GM21526 (cell line): ENCODE data around the gene FXYD6.

Experiments used
- ATAC-seq: cut with Tn5 transposase; IDR thresholded peaks from one replicate; pipeline ENCODE4 v1.9.1; 2021; ENCODE audit warnings: moderate library complexity; ENCODE audit not compliant: unreplicated experiment, low FRiP score

FXYD6 gene

GRCh38 chr11:117833401-117833891 is 43.0 kb downstream of the FXYD6 start:
- no peak for ATAC-seq

- no peak for ATAC-seq
These were observed 43.9 kb downstream of the FXYD6 start for GRCh38 chr11:117832511-117832910.

GRCh38 chr11:117831661-117832415 is 44.6 kb downstream of the FXYD6 start:
- no peak for ATAC-seq

GRCh38 chr11:117830674-117831351 is 45.6 kb downstream of the FXYD6 start:
- ATAC-seq = no peak

- no peak for ATAC-seq
These were observed 46.4 kb downstream of the FXYD6 start for GRCh38 chr11:117830072-117830471.

GRCh38 chr11:117829369-117829725 is 47.1 kb downstream of the FXYD6 start:
- no peak for ATAC-seq

GRCh38 chr11:117828611-117829368 is 47.7 kb downstream of the FXYD6 start:
- ATAC-seq = no peak

- no peak for ATAC-seq
These were observed 48.6 kb downstream of the FXYD6 start for GRCh38 chr11:117827521-117828511.

GRCh38 chr11:117826832-117827231 is 49.6 kb downstream of the FXYD6 start:
- no peak for ATAC-seq

GRCh38 chr11:117826190-117826570 is 50.3 kb downstream of the FXYD6 start:
- no peak for ATAC-seq

GRCh38 chr11:117825538-117826189 is 50.8 kb downstream of the FXYD6 start:
- no peak for ATAC-seq

GRCh38 chr11:117824571-117825537 is 51.6 kb downstream of the FXYD6 start, which contains the start of gene FXYD2:
FXYD2 (minus strand) TSS chr11:117824744; CDS start chr11:117824678, 66 bp downstream.
- no peak for ATAC-seq

- ATAC-seq = no peak
These were observed 52.5 kb downstream of the FXYD6 start for GRCh38 chr11:117823946-117824420.

GRCh38 chr11:117823294-117823945 is 53.0 kb downstream of the FXYD6 start:
- ATAC-seq = no peak

GRCh38 chr11:117822074-117823033 is 54.1 kb downstream of the FXYD6 start:
- ATAC-seq = no peak

- no peak for ATAC-seq
These were observed 55.0 kb downstream of the FXYD6 start for GRCh38 chr11:117821431-117821830.

GRCh38 chr11:117820516-117820915 is 55.9 kb downstream of the FXYD6 start:
- ATAC-seq = no peak
